Stimulated activated CD4-positive, alpha-beta T cell treated with anti-CD3 and anti-CD28 coated beads, TNF-alpha, amount 100 ng/mL, for 1 hour (primary cell): ENCODE results near the gene NLGN1.

Experiments used
- DNase-seq, 3 donors: peaks; one replicate each; pipeline ENCODE4 v3.0.0-alpha.2; 2020; ENCODE audit warnings: low read depth in 3 of 3, low spot score in 1 of 3

The NLGN1 gene

DNA sequence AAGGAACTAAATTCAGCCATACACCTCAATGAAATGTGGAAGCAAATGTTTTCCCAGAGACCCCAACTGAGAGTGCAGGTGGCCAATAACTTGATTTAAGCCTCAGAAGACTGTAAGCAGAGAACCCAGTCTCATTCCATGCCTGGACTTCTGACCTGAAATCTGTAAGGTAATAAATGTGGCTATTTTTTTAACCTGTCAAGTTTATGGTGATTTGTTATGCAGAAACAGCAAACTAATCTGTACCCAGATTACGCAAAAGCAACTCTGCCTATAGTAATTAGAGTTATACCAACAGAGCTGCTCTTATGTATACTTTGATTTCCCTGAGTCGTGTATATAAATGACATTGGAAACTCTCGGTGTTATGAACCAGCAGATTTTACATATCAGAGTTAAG lies 927.6 kb downstream of the NLGN1 start:
- no peak for DNase-seq

- DNase-seq, result no peak
These were observed 928.5 kb downstream of the NLGN1 start for GRCh38 chr3:174325834-174326700.

- no peak for DNase-seq
These were observed 931.8 kb downstream of the NLGN1 start for GRCh38 chr3:174329321-174329720.

DNA sequence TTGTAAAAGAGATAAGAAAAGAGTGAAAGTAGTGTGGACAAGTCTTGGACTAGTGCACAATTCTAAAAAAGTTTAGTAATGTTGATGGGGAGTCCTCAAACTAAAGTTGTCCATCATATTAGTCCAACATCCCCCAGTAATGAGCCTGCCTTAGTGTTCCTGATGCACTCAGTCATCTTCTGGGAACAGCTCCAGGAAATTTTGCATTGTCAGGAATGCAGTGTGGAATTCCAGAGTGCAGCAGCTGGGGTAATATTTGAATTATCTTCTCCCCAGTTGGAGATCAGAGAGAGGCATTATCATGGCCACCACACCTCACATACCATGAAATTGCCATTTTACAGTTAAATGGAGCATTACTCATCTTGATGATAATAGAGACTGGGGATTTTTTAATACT lies 932.8 kb downstream of the NLGN1 start:
- DNase-seq, result no peak

GRCh38 chr3:174331095-174331800 lies 933.7 kb downstream of the NLGN1 start:
- DNase-seq, result no peak

- DNase-seq, result no peak
These were observed 934.8 kb downstream of the NLGN1 start for GRCh38 chr3:174332391-174332790.

DNA sequence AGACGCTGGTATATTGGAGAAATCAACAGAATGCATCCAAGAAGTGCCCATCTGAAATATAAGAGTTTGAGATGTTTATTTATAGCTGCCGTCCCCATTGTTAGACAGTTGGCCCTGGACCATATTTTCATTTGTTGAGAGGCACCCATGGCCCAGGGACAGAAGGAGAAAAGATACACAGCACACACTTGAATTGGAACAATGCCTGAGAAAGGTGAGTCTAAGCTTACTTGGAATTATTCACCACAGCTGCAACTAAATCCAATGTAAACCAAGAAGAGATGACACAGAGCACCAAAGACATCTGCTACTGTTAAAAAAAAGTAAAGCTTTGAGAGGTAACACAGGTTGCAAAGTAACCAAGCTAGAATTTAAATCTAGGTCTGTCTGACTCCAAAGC lies 936.1 kb downstream of the NLGN1 start:
- DNase-seq, result no peak

GRCh38 chr3:174334111-174334510 lies 936.6 kb downstream of the NLGN1 start:
- DNase-seq, result no peak

- DNase-seq, result no peak
These were observed 937.8 kb downstream of the NLGN1 start for GRCh38 chr3:174335324-174335723.

DNA sequence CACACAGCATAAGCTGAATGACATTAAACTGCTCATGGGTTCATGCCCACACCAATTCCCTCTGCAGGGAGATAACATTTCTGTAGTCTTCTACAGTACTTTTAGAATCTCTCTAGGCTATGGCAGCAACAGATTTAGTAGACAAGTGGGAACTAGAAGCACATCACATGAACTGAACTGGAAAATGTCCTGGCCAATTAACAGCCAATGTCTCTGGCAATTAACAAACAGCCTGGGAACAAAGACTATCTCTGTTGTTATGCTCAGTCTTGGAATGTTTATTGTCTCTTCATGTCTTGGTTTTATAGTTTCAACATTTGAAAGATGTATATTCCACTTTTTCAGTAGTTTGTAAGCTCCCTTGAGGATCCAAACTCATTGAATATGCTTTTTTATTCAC lies 938.4 kb downstream of the NLGN1 start:
- no peak for DNase-seq
